HG03108 (cell line): ENCODE measurements around the gene SOCS6.
"Not testable (repeated sequence)": the region's sequence is repeated elsewhere in the genome, so short reads cannot be mapped to it uniquely, and the experiment has no call there.

Experiments
- ATAC-seq: cut with Tn5 transposase; IDR thresholded peaks from one replicate; pipeline ENCODE4 v1.9.1; 2021; ENCODE audit warnings: moderate library complexity; ENCODE audit not compliant: unreplicated experiment

SOCS6 gene

GRCh38 chr18:70288851-70289328 is at the start of gene SOCS6:
SOCS6 (plus strand) TSS chr18:70289045; CDS start chr18:70324669, 35,624 bp downstream.
- peak; percentile 66 for ATAC-seq

DNA sequence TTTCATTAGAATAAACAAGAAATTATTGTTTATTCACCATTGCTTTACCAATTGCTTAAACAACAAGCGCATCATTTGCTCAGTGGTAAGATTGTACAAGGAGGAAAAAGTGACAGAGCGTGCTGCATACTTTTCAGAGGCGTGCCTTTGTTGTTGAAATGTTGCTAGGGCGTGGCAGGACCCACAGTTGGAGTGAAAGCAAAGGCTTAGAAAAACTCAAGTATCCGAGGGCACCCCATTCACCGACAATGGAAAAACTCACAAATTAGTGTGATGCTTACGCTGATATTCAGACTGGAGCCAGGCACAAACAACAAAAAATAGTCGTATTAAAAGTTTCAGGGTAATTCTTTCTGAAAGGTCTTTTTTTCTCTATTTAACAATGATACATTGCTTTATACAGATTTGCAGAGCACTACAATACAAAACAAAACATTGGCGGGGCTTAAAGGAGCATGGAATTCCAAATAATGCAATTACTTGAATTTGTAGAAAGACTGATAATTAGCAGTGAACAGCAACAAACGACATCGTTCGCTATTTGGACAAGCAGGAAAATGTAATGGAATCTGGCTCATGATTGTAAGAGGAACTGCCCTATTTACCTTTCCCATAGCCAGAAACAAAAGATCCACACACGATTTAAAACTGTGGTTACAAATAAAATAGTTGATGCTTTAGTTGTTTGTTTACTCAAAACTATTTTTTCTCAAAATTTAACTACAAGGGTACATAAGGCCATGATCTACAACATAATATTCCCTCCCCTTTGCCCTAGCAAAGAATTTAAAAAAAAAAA is 45.5 kb upstream of the SOCS6 start:
- ATAC-seq: no peak

GRCh38 chr18:70246061-70246466 is 42.8 kb upstream of the SOCS6 start:
- no peak for ATAC-seq

DNA sequence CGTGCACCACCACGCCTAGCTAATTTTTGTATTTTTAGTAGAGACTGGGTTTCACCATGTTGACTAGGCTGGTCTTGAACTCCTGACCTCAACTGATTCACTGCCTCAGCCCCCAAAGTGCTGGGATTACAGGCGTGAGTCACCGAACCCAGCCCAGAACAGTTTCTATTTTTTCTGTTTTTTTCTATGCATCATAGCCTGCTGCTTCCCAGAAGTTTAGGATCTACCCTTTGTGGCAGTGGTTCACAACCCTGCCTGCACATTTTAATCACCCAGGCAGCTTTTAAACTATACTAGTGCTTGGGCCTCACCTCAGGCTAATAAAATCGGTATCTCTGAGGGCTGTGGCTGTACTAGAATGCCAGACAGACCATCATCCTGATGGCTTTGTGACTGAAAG is 39.7 kb upstream of the SOCS6 start:
- no peak for ATAC-seq

DNA sequence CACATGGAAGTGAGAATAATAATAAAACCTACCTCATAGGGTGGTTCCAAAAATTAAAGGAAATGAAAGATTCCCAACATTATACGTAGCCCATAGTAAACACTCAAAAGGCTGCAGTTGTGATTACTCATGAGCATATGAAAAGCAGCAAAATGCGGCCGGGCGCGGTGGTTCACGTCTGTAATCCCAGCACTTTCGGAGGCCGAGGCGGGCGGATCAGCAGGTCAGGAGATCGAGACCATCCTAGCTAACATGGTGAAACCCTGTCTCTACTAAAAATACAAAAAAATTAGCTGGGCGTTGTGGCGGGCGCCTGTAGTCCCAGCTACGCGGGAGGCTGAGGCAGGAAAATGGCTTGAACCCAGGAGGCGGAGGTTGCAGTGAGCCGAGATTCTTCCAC is 39.0 kb upstream of the SOCS6 start:
- ATAC-seq: not testable (repeated sequence)

GRCh38 chr18:70250781-70251180 is 38.1 kb upstream of the SOCS6 start:
- ATAC-seq: no peak

DNA sequence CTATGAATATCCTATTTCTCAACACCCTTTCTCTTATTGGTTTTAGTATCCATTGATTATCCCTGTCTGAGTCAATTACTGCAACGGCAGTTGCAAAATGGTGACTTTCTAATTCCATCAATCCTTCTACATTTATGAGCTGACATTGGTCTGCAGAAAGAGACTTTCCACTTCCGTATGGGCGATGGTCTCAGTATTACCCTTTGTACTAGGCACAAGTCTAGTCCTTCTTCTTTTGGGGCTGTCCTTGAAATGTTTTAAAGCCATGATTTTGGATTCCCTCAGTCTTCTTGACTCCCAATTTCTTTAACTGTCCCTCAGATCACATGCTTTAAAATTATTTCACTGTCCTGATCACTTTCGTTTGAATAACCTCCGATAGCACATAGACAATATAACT is 32.7 kb upstream of the SOCS6 start:
- no peak for ATAC-seq

DNA sequence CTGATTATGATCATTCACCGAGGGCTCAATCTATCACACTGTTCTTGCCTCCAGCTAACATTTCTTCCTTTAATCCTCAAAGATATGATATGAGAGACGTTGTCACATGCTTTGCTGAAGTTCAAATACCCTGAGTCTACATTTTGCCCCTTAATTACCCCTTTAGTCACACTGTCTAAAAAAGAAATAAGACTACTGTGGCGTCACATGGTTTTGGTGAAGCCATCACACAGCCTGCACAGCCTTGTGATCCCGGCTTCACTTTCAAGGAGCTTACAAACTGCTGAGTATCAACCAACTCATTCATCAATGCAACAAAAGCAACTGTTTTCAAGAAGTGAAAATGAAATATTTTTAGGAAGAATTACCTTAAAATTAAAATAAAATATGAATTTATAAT is 31.9 kb upstream of the SOCS6 start:
- no peak for ATAC-seq

GRCh38 chr18:70258243-70258642 is 30.6 kb upstream of the SOCS6 start:
- no peak for ATAC-seq

GRCh38 chr18:70260683-70261082 is 28.2 kb upstream of the SOCS6 start:
- ATAC-seq: no peak

- no peak for ATAC-seq
These were observed 27.6 kb upstream of the SOCS6 start for GRCh38 chr18:70261141-70261788.

DNA sequence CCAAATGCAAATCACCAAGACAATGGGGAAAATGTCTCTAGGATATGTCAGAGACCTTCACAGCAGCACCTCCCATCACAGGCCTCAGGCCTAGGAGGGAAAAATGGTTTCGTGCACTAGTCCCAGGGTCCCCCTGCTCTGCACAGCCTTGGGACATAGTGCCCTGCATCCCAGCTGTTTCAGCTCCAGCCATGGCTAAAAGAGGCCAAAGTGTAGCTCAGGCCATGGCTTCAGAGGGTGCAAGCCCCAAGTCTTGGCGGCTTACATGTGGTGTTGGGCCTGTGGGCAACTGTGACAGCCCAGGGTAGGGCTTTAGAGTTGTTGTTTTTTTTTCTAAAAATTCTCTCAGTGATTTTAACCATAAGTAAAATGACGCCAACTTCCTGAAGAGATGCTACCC is 25.5 kb upstream of the SOCS6 start:
- no peak for ATAC-seq

- no peak for ATAC-seq
These were observed 17.1 kb upstream of the SOCS6 start for GRCh38 chr18:70271742-70272141.

DNA sequence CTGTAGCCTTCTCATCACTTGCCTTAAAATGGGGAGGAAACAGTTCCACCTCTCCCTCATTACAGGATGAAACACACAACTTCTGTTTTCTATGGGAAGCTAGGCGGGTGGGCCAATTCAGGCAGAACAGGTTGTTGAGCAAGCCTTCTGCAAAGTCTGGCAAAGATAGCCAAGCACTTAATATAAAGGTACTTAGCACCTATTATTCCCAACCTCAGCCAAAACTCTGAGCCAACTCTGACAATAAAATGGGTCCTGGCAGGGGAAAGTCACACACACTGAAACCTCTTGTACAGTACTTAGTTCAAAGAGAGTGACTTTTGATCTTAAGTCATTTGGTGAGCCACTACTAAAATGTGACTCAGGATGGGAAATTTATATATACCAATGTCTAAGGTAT is 15.8 kb upstream of the SOCS6 start:
- no peak for ATAC-seq

- no peak for ATAC-seq
These were observed 12.2 kb upstream of the SOCS6 start for GRCh38 chr18:70276416-70277191.

GRCh38 chr18:70279470-70279869 is 9.4 kb upstream of the SOCS6 start:
- no peak for ATAC-seq

GRCh38 chr18:70280007-70280925 is 8.6 kb upstream of the SOCS6 start:
- no peak for ATAC-seq

GRCh38 chr18:70284976-70285620 is 3.7 kb upstream of the SOCS6 start:
- no peak for ATAC-seq

GRCh38 chr18:70287731-70288130 is 1.1 kb upstream of the SOCS6 start:
- ATAC-seq: no peak
